Stomach smooth muscle (tissue), 2 donors: ENCODE data around the gene TMEM239.

ENCODE experiments used
- H3K27ac ChIP-seq: one replicate; pipeline ENCODE4 v1.7.0; 2013; ENCODE audit warnings: mild to moderate bottlenecking, low read length, inconsistent platforms
- H3K27me3 ChIP-seq, 2 donors: one replicate each; pipeline ENCODE4 v1.7.0; 2013; ENCODE audit warnings: low read length in 2 of 2; ENCODE audit not compliant: insufficient read depth in 2 of 2, control insufficient read depth in 1 of 2
- H3K36me3 ChIP-seq, 2 donors: one replicate each; pipeline ENCODE4 v1.7.0; 2013; ENCODE audit warnings: low read length in 2 of 2; ENCODE audit not compliant: control insufficient read depth in 2 of 2, insufficient read depth in 2 of 2
- H3K4me1 ChIP-seq: one replicate; pipeline ENCODE4 v1.7.0; 2013; ENCODE audit warnings: low read length; ENCODE audit not compliant: control insufficient read depth, insufficient read depth
- H3K4me3 ChIP-seq, 2 donors: one replicate each; pipeline ENCODE4 v1.7.0; 2013; ENCODE audit warnings: low read length in 2 of 2
- H3K9ac ChIP-seq, 2 donors: one replicate each; pipeline ENCODE4 v1.7.0; 2013; ENCODE audit warnings: low read length in 2 of 2, mild to moderate bottlenecking in 1 of 2
- H3K9me3 ChIP-seq, 2 donors: one replicate each; pipeline ENCODE4 v1.7.0; 2013; ENCODE audit warnings: low read length in 2 of 2; ENCODE audit not compliant: control insufficient read depth in 2 of 2
- donor health status: healthy.
- donor health status: Pancreatic carcinoma.

TMEM239 gene

GRCh38 chr20:2849529-2849928 is 33.4 kb downstream of the TMEM239 start:
- Histone ChIP-seq H3K27me3 (no peaks in the 10 kb centered on the region), H3K9me3 (no peaks in the 10 kb centered on the region), H3K9ac (no peak overlapping the region), H3K27ac (no peak overlapping the region), H3K4me3 (no peak overlapping the region), H3K4me1 (no peaks in the 10 kb centered on the region), H3K36me3 (peaks cover 0 to 3% of the 10 kb centered on the region in 2 donors)

- Histone ChIP-seq H3K4me1 (no peaks in the 10 kb centered on the region), H3K36me3 (peaks cover 0 to 3% of the 10 kb centered on the region in 2 donors), H3K27ac (no peak overlapping the region), H3K4me3 (no peak overlapping the region), H3K9me3 (no peaks in the 10 kb centered on the region), H3K27me3 (no peaks in the 10 kb centered on the region), H3K9ac (no peak overlapping the region)
Observed at GRCh38 chr20:2851086-2851485, 34.9 kb downstream of the TMEM239 start.

- peaks cover 20 to 26% of the 10 kb centered on the region in 2 donors for H3K36me3 ChIP-seq
- H3K27ac ChIP-seq = no peak overlapping the region
- H3K4me3 ChIP-seq = no peak overlapping the region
- H3K9me3 ChIP-seq = no peaks in the 10 kb centered on the region
- no peak overlapping the region for H3K9ac ChIP-seq
- no peaks in the 10 kb centered on the region for H3K27me3 ChIP-seq
- no peaks in the 10 kb centered on the region for H3K4me1 ChIP-seq
Observed at GRCh38 chr20:2858591-2858990, 42.4 kb downstream of the TMEM239 start.

- Histone ChIP-seq H3K9me3 (no peaks in the 10 kb centered on the region), H3K4me1 (no peaks in the 10 kb centered on the region), H3K27me3 (no peaks in the 10 kb centered on the region), H3K9ac (no peak overlapping the region), H3K4me3 (no peak overlapping the region), H3K36me3 (peaks cover 24 to 34% of the 10 kb centered on the region in 2 donors), H3K27ac (no peak overlapping the region)
Observed at GRCh38 chr20:2859330-2860121, 43.4 kb downstream of the TMEM239 start.

- no peak overlapping the region for H3K27ac ChIP-seq
- no peaks in the 10 kb centered on the region for H3K4me1 ChIP-seq
- no peaks in the 10 kb centered on the region for H3K27me3 ChIP-seq
- no peak overlapping the region for H3K9ac ChIP-seq
- no peak overlapping the region for H3K4me3 ChIP-seq
- no peaks in the 10 kb centered on the region for H3K9me3 ChIP-seq
- peaks cover 44 to 45% of the 10 kb centered on the region in 2 donors for H3K36me3 ChIP-seq
Observed at GRCh38 chr20:2864626-2865025, 48.5 kb downstream of the TMEM239 start.

- Histone ChIP-seq H3K4me3 (no peak overlapping the region), H3K27ac (no peak overlapping the region), H3K9me3 (no peaks in the 10 kb centered on the region), H3K27me3 (no peaks in the 10 kb centered on the region), H3K36me3 (peaks cover 44% of the 10 kb centered on the region in 2 donors), H3K4me1 (no peaks in the 10 kb centered on the region), H3K9ac (no peak overlapping the region)
Observed at GRCh38 chr20:2865101-2865500, 48.9 kb downstream of the TMEM239 start.

GRCh38 chr20:2865630-2866029 is 49.5 kb downstream of the TMEM239 start:
- H3K36me3 ChIP-seq = peaks cover 43% of the 10 kb centered on the region in 2 donors
- no peak overlapping the region for H3K27ac ChIP-seq
- H3K9ac ChIP-seq = no peak overlapping the region
- H3K9me3 ChIP-seq = no peaks in the 10 kb centered on the region
- no peak overlapping the region for H3K4me3 ChIP-seq
- no peaks in the 10 kb centered on the region for H3K4me1 ChIP-seq
- H3K27me3 ChIP-seq = no peaks in the 10 kb centered on the region

GRCh38 chr20:2866236-2866635 is 50.1 kb downstream of the TMEM239 start:
- Histone ChIP-seq H3K4me3 (no peak overlapping the region), H3K9me3 (no peaks in the 10 kb centered on the region), H3K27me3 (peaks cover 0 to 3% of the 10 kb centered on the region in 2 donors), H3K36me3 (peaks cover 36 to 37% of the 10 kb centered on the region in 2 donors), H3K9ac (no peak overlapping the region), H3K4me1 (no peaks in the 10 kb centered on the region), H3K27ac (no peak overlapping the region)

GRCh38 chr20:2867081-2867864 is 51.1 kb downstream of the TMEM239 start:
- H3K27me3 ChIP-seq = peaks cover 1 to 9% of the 10 kb centered on the region in 2 donors
- H3K27ac ChIP-seq = no peak overlapping the region
- no peak overlapping the region for H3K4me3 ChIP-seq
- H3K9me3 ChIP-seq = no peaks in the 10 kb centered on the region
- H3K36me3 ChIP-seq = peaks cover 27 to 29% of the 10 kb centered on the region in 2 donors
- peaks cover 9% of the 10 kb centered on the region for H3K4me1 ChIP-seq
- no peak overlapping the region for H3K9ac ChIP-seq
